Raji (cell line): ENCODE measurements around the gene ARID5B.

Experiments used
- POLR2A ChIP-seq: IDR thresholded peaks from 2 replicates; pipeline ENCODE4 v1.6.1; 2011; ENCODE audit warnings: low read depth, low read length, control low read depth; ENCODE audit not compliant: insufficient read depth

ARID5B gene

GRCh38 chr10:62092301-62093030 lies 191.0 kb downstream of the ARID5B start:
- no peak for TF ChIP-seq POLR2A

- no peak for TF ChIP-seq POLR2A
These were observed 192.4 kb downstream of the ARID5B start for GRCh38 chr10:62093863-62094291.

GRCh38 chr10:62095181-62096122 lies 194.0 kb downstream of the ARID5B start:
- no peak for TF ChIP-seq POLR2A

- no peak for TF ChIP-seq POLR2A
These were observed 194.9 kb downstream of the ARID5B start for GRCh38 chr10:62096256-62096933.

- TF ChIP-seq POLR2A, result no peak
These were observed 197.0 kb downstream of the ARID5B start for GRCh38 chr10:62098278-62099121.

- no peak for TF ChIP-seq POLR2A
These were observed 197.8 kb downstream of the ARID5B start for GRCh38 chr10:62099299-62099698.

GRCh38 chr10:62103857-62104256 lies 202.4 kb downstream of the ARID5B start:
- no peak for TF ChIP-seq POLR2A

- no peak for TF ChIP-seq POLR2A
These were observed 205.5 kb downstream of the ARID5B start for GRCh38 chr10:62106929-62107519.

- TF ChIP-seq POLR2A, result no peak
These were observed 207.5 kb downstream of the ARID5B start for GRCh38 chr10:62108759-62109586.

- 0 out of 2 replicates have a peak, but pooled peaks have one; percentile 16 for TF ChIP-seq POLR2A
These were observed 208.2 kb downstream of the ARID5B start for GRCh38 chr10:62109587-62110293.

GRCh38 chr10:62112300-62112699 lies 210.8 kb downstream of the ARID5B start:
- no peak for TF ChIP-seq POLR2A

GRCh38 chr10:62112963-62113362 lies 211.5 kb downstream of the ARID5B start:
- TF ChIP-seq POLR2A, result no peak

GRCh38 chr10:62113680-62114079 lies 212.2 kb downstream of the ARID5B start:
- TF ChIP-seq POLR2A, result no peak
